Natural killer cell (primary cell): ENCODE data around the gene TCIRG1. TPM values are rescaled to one million over a fixed set of nuclear protein-coding genes. Genes with fewer than 3 reads are reported as not detected.

Experiments used
- ATAC-seq, 3 donors: fragments of 150-1000 bp in 2 of 3; fragments of 200-7000 bp in 1 of 3; cut with Tn5 transposase; 1 replicate in 1 of 3; 2 replicates in 2 of 3; pipeline ENCODE4 v1.10.0; 2021; ENCODE audit warnings: mild to moderate bottlenecking in 2 of 3, moderate library complexity in 2 of 3
- DNase-seq, 2 donors: peaks; one replicate each; pipeline versions ENCODE4 v3.0.0 to v3.0.0-alpha.2; 2013 to 2021; ENCODE audit warnings: mixed read lengths in 1 of 2
- H3K27ac ChIP-seq: one replicate; pipeline ENCODE4 v1.5.1; 2013; ENCODE audit warnings: mild to moderate bottlenecking, low read length
- H3K27me3 ChIP-seq: one replicate; pipeline ENCODE4 v1.6.1; 2013; ENCODE audit warnings: low read length; ENCODE audit not compliant: control insufficient read depth, insufficient read depth
- H3K36me3 ChIP-seq: one replicate; pipeline ENCODE4 v1.6.1; 2013; ENCODE audit warnings: low read length; ENCODE audit not compliant: control insufficient read depth, insufficient read depth
- H3K4me1 ChIP-seq: one replicate; pipeline ENCODE4 v1.6.1; 2013; ENCODE audit warnings: low read length; ENCODE audit not compliant: control insufficient read depth, insufficient read depth
- H3K4me3 ChIP-seq: one replicate; pipeline ENCODE4 v1.5.1; 2013; ENCODE audit warnings: low read length
- H3K9me3 ChIP-seq: one replicate; pipeline ENCODE4 v1.6.1; 2013; ENCODE audit warnings: low read length; ENCODE audit not compliant: control insufficient read depth, insufficient read depth
- H3K27ac Mint-ChIP-seq, 2 donors: one replicate each; pipeline ENCODE4 v1.8.0; 2022; ENCODE audit warnings: mild to moderate bottlenecking in 2 of 2, mixed read lengths in 2 of 2, moderate library complexity in 1 of 2
- H3K27me3 Mint-ChIP-seq, 2 donors: one replicate each; pipeline ENCODE4 v1.8.0; 2022; ENCODE audit warnings: low read depth in 2 of 2, mixed read lengths in 2 of 2
- H3K36me3 Mint-ChIP-seq: one replicate; pipeline ENCODE4 v1.8.0; 2022; ENCODE audit warnings: mixed read lengths
- H3K4me1 Mint-ChIP-seq, 2 donors: one replicate each; pipeline ENCODE4 v1.8.0; 2022; ENCODE audit warnings: mixed read lengths in 2 of 2
- H3K4me3 Mint-ChIP-seq: one replicate; pipeline ENCODE4 v1.8.0; 2022; ENCODE audit warnings: mild to moderate bottlenecking, moderate library complexity, mixed read lengths
- H3K9me3 Mint-ChIP-seq, 2 donors: one replicate each; pipeline ENCODE4 v1.8.0; 2022; ENCODE audit warnings: mixed read lengths in 2 of 2
- CTCF ChIP-seq: fragments of 200-600 bp; IDR thresholded peaks from one replicate; pipeline ENCODE4 v1.8.0; 2022; ENCODE audit warnings: antibody characterized with exemption
- WGBS: methylation state at CpG from one replicate; pipeline ENCODE4 v1.1.7; 2013; ENCODE audit warnings: missing lambda C conversion rate; ENCODE audit not compliant: insufficient coverage; 5-methylcytosine and 5-hydroxymethylcytosine counted together
- intact Hi-C: fragments of 100-400 bp; cut with micrococcal nuclease; formaldehyde crosslinking; loops from one replicate; pipeline ENCODE4 v1.14.2; 2022
- total RNA-seq, 4 donors: library from RNA; stranded (reverse); fragments of 120-200 nt in 1 of 4; gene quantifications; one replicate each; pipeline versions ENCODE4 v1.2.3 to v1.2.4, GENCODE V29; 2013 to 2022

The TCIRG1 gene
- total RNA-seq, 3 donors from 2014 or later (not counting 1 experiment from before 2014, with no cell fraction given), result 438 to 480 (median 465) TPM

GRCh38 chr11:68002575-68002937 lies 36.3 kb upstream of the TCIRG1 start:
- peak overlapping the region; percentile 5 for H3K27ac ChIP-seq
- TF ChIP-seq CTCF, result no peak
- no peaks in the 10 kb centered on the region for H3K27me3 Mint-ChIP-seq
- intact Hi-C loops, result loop anchor here (10.0 kb wide), 1 partner anchor 202 kb away; no protein-coding TSS in a partner anchor
- H3K9me3 ChIP-seq, result no peaks in the 10 kb centered on the region
- WGBS, result 46% methylated on average over 9 of the region's 9 CpGs
- DNase-seq (no peak), ATAC-seq (no peak)
- H3K4me1 Mint-ChIP-seq, result peaks cover 9 to 35% of the 10 kb centered on the region in 2 donors
- no peaks in the 10 kb centered on the region for H3K36me3 Mint-ChIP-seq
- H3K4me3 ChIP-seq, result peak overlapping the region; percentile 35
- H3K9me3 Mint-ChIP-seq, result no peaks in the 10 kb centered on the region
- no peaks in the 10 kb centered on the region for H3K36me3 ChIP-seq
- H3K27ac Mint-ChIP-seq, result peak overlapping the region; percentile 59 to 79
- peaks cover 63% of the 10 kb centered on the region for H3K4me1 ChIP-seq
- H3K4me3 Mint-ChIP-seq, result peak overlapping the region; percentile 81
- no peaks in the 10 kb centered on the region for H3K27me3 ChIP-seq

- Histone ChIP-seq H3K9me3 (no peaks in the 10 kb centered on the region), H3K4me3 (peak overlapping the region; percentile 35), H3K27ac (peak overlapping the region; percentile 5), H3K27me3 (no peaks in the 10 kb centered on the region), H3K36me3 (no peaks in the 10 kb centered on the region), H3K4me1 (peaks cover 60% of the 10 kb centered on the region)
- H3K27ac Mint-ChIP-seq, result peak overlapping the region; percentile 59 to 79
- intact Hi-C loops, result loop anchor here (10.0 kb wide), 1 partner anchor 202 kb away; no protein-coding TSS in a partner anchor
- WGBS, result 12% methylated on average over 85 of the region's 86 CpGs
- peaks cover 7 to 28% of the 10 kb centered on the region in 2 donors for H3K4me1 Mint-ChIP-seq
- H3K4me3 Mint-ChIP-seq, result peak overlapping the region; percentile 81
- ATAC-seq (peak; percentile 62 to 65 (median 64)), DNase-seq (peak; percentile 42 to 77)
- H3K9me3 Mint-ChIP-seq, result no peaks in the 10 kb centered on the region
- H3K36me3 Mint-ChIP-seq, result no peaks in the 10 kb centered on the region
- no peak for TF ChIP-seq CTCF
- no peaks in the 10 kb centered on the region for H3K27me3 Mint-ChIP-seq
Observed at GRCh38 chr11:68002938-68003845, 35.6 kb upstream of the TCIRG1 start.

GRCh38 chr11:68003846-68004550 lies 34.8 kb upstream of the TCIRG1 start, which contains the start of gene UNC93B1:
Gene UNC93B1 (minus strand): TSS chr11:68004097. CDS start chr11:68004043, 54 bp downstream.
- H3K4me1 ChIP-seq, result peaks cover 60% of the 10 kb centered on the region
- no peaks in the 10 kb centered on the region for H3K27me3 Mint-ChIP-seq
- H3K36me3 Mint-ChIP-seq, result no peaks in the 10 kb centered on the region
- H3K4me1 Mint-ChIP-seq, result peaks cover 2 to 24% of the 10 kb centered on the region in 2 donors
- H3K27ac ChIP-seq, result peak within 1 kb of the TSS; percentile 22
- ATAC-seq (peak; percentile 91 to 95 (median 94)), DNase-seq (peak; percentile 74 to 84)
- no peak for TF ChIP-seq CTCF
- H3K36me3 ChIP-seq, result no peaks in the 10 kb centered on the region
- H3K27me3 ChIP-seq, result no peaks in the 10 kb centered on the region
- peak within 1 kb of the TSS; percentile 35 for H3K4me3 ChIP-seq
- H3K27ac Mint-ChIP-seq, result peak within 1 kb of the TSS; percentile 59 to 79
- intact Hi-C loops, result loop anchor here (10.0 kb wide), 1 partner anchor 201 kb away; no protein-coding TSS in a partner anchor
- H3K9me3 Mint-ChIP-seq, result no peaks in the 10 kb centered on the region
- 4% methylated on average over 64 of the region's 64 CpGs for WGBS
- no peaks in the 10 kb centered on the region for H3K9me3 ChIP-seq
- peak within 1 kb of the TSS; percentile 91 for H3K4me3 Mint-ChIP-seq
